Activated CD4-positive, alpha-beta T cell treated with anti-CD3 and anti-CD28 coated beads, Interleukin-2, amount 50 U/mL, for 48 hours (primary cell): Measurements from ENCODE around the gene SORCS2.

Experiments used
- DNase-seq, 2 experiments: peaks; one replicate each; pipeline ENCODE4 v3.0.0-alpha.2; 2020

The SORCS2 gene

GRCh38 chr4:7192252-7193029, at the start of gene SORCS2:
SORCS2 (plus strand) TSS chr4:7192538.
- peak; percentile 51 to 61 for DNase-seq

- no peak for DNase-seq
Observed at GRCh38 chr4:7144374-7145290, 47.7 kb upstream of the SORCS2 start.

GRCh38 chr4:7145291-7145934, 46.9 kb upstream of the SORCS2 start:
- no peak for DNase-seq

GRCh38 chr4:7146059-7146785, 46.1 kb upstream of the SORCS2 start:
- DNase-seq, result no peak

- no peak for DNase-seq
Observed at GRCh38 chr4:7146786-7147115, 45.6 kb upstream of the SORCS2 start.

- DNase-seq, result no peak
Observed at GRCh38 chr4:7147261-7147660, 45.1 kb upstream of the SORCS2 start.

GRCh38 chr4:7147661-7148310, 44.6 kb upstream of the SORCS2 start:
- no peak for DNase-seq

GRCh38 chr4:7148337-7148736, 44.0 kb upstream of the SORCS2 start:
- DNase-seq, result no peak

GRCh38 chr4:7150036-7150635, 42.2 kb upstream of the SORCS2 start:
- DNase-seq, result no peak

- no peak for DNase-seq
Observed at GRCh38 chr4:7151668-7152227, 40.6 kb upstream of the SORCS2 start.

- DNase-seq, result no peak
Observed at GRCh38 chr4:7153711-7154110, 38.6 kb upstream of the SORCS2 start.

- DNase-seq, result no peak
Observed at GRCh38 chr4:7154351-7154981, 37.9 kb upstream of the SORCS2 start.

- DNase-seq, result no peak
Observed at GRCh38 chr4:7155590-7156071, 36.7 kb upstream of the SORCS2 start.

GRCh38 chr4:7156328-7156727, 36.0 kb upstream of the SORCS2 start:
- no peak for DNase-seq

- DNase-seq, result no peak
Observed at GRCh38 chr4:7156761-7157488, 35.4 kb upstream of the SORCS2 start.

GRCh38 chr4:7157666-7158065, 34.7 kb upstream of the SORCS2 start:
- DNase-seq, result no peak

GRCh38 chr4:7158081-7158750, 34.1 kb upstream of the SORCS2 start:
- DNase-seq, result no peak

- no peak for DNase-seq
Observed at GRCh38 chr4:7158991-7159390, 33.3 kb upstream of the SORCS2 start.

GRCh38 chr4:7159923-7160322, 32.4 kb upstream of the SORCS2 start:
- no peak for DNase-seq

GRCh38 chr4:7160439-7160838, 31.9 kb upstream of the SORCS2 start:
- DNase-seq, result no peak
